SK-N-SH (cell line): ENCODE results near the gene ZGPAT.

Source experiments
- CHD2 ChIP-seq: fragments of 150-350 bp; IDR thresholded peaks from 2 replicates; pipeline ENCODE4 v1.6.1; 2018; ENCODE audit warnings: low read length; ENCODE audit not compliant: partially characterized antibody
- CTCF ChIP-seq: fragments of 200-600 bp; sonication (generic); IDR thresholded peaks from 2 replicates; pipeline ENCODE4 v1.6.1; 2017; ENCODE audit warnings: antibody characterized with exemption, mild to moderate bottlenecking, moderate library complexity
- FOXM1 ChIP-seq: IDR thresholded peaks from 2 replicates; pipeline ENCODE4 v1.4.0; 2012; ENCODE audit warnings: low read depth, mild to moderate bottlenecking
- MXI1 ChIP-seq: IDR thresholded peaks from 2 replicates; pipeline ENCODE4 v1.6.1; 2012; ENCODE audit warnings: mild to moderate bottlenecking, low read depth, low read length, improper control_type of control experiment
- TEAD4 ChIP-seq: IDR thresholded peaks from 2 replicates; pipeline ENCODE4 v1.4.0; 2012; ENCODE audit warnings: mild to moderate bottlenecking, borderline replicate concordance; ENCODE audit not compliant: insufficient read depth

GRCh38 chr20:63718996-63719395 lies 11.2 kb downstream of the ZGPAT start:
- TF ChIP-seq FOXM1 (no peak), CTCF (no peak), MXI1 (no peak), TEAD4 (no peak), CHD2 (no peak)
